WTC11 (cell line): Measurements from ENCODE around the gene WDFY4. TPM values are rescaled to one million over a fixed set of nuclear protein-coding genes. Genes with fewer than 3 reads are reported as not detected.

Experiments
- ATAC-seq: fragments of 200-7000 bp; cut with Tn5 transposase; 2 replicates; pipeline ENCODE4 v1.10.0; 2021; ENCODE audit warnings: mild to moderate bottlenecking, moderate library complexity
- CTCF ChIA-PET: fragments of 300-600 bp; sonication (Branson Sonifier 250); formaldehyde crosslinking; loops from one replicate; lab custom pipeline; 2021; ENCODE audit warnings: antibody characterized with exemption; lab: Charles Lee
- POLR2A ChIA-PET: fragments of 350-600 bp; sonication (Branson Sonifier 250); formaldehyde crosslinking; loops from one replicate; lab custom pipeline; 2021; ENCODE audit warnings: antibody characterized with exemption; lab: Charles Lee
- DNase-seq: peaks from one replicate; pipeline ENCODE4 v3.0.0; 2021; ENCODE audit warnings: low spot score
- H3K27ac Mint-ChIP-seq: 2 replicates; pipeline ENCODE4 v1.8.0; 2021; ENCODE audit warnings: mixed read lengths
- H3K27me3 Mint-ChIP-seq: 2 replicates; pipeline ENCODE4 v1.8.0; 2021; ENCODE audit warnings: low read depth, mild to moderate bottlenecking, moderate library complexity, mixed read lengths
- H3K36me3 Mint-ChIP-seq: 2 replicates; pipeline ENCODE4 v1.8.0; 2021; ENCODE audit warnings: mixed read lengths
- H3K4me1 Mint-ChIP-seq: 2 replicates; pipeline ENCODE4 v1.8.0; 2022; ENCODE audit warnings: mixed read lengths
- H3K4me3 Mint-ChIP-seq: 2 replicates; pipeline ENCODE4 v1.8.0; 2021; ENCODE audit warnings: mild to moderate bottlenecking, moderate library complexity, mixed read lengths
- H3K9me3 Mint-ChIP-seq: 2 replicates; pipeline ENCODE4 v1.8.0; 2021; ENCODE audit warnings: mixed read lengths
- ATF2 ChIP-seq: sonication (generic); formaldehyde crosslinking; IDR thresholded peaks from 2 replicates; pipeline ENCODE4 v1.8.1; 2022; ENCODE audit warnings: low read depth, missing genetic modification reagents, borderline replicate concordance
- ATF3 ChIP-seq: sonication (generic); formaldehyde crosslinking; conservative IDR thresholded peaks from 2 replicates; pipeline ENCODE4 v1.8.1; 2022; ENCODE audit warnings: mild to moderate bottlenecking, missing genetic modification reagents
- ESRRA ChIP-seq: sonication (generic); formaldehyde crosslinking; IDR thresholded peaks from 2 replicates; pipeline ENCODE4 v1.8.1; 2022; ENCODE audit warnings: mild to moderate bottlenecking, missing genetic modification reagents, borderline replicate concordance
- ETV6 ChIP-seq: sonication (generic); formaldehyde crosslinking; IDR thresholded peaks from 2 replicates; pipeline ENCODE4 v1.8.1; 2022; ENCODE audit warnings: mild to moderate bottlenecking, missing genetic modification reagents
- FOXP1 ChIP-seq: sonication (generic); formaldehyde crosslinking; IDR thresholded peaks from 2 replicates; pipeline ENCODE4 v1.8.0; 2022; ENCODE audit warnings: missing genetic modification reagents, mild to moderate bottlenecking, moderate library complexity, borderline replicate concordance
- GRHL2 ChIP-seq: fragments of 250-450 bp; sonication (Bioruptor Pico); IDR thresholded peaks from 2 replicates; pipeline ENCODE4 v1.8.0; 2022; ENCODE audit warnings: mild to moderate bottlenecking, moderate library complexity; ENCODE audit not compliant: insufficient replicate concordance, severe bottlenecking
- GTF2I ChIP-seq: fragments of 250-450 bp; sonication (Bioruptor Pico); conservative IDR thresholded peaks from 2 replicates; pipeline ENCODE4 v1.4.0; 2021; ENCODE audit warnings: mild to moderate bottlenecking
- HMGA2 ChIP-seq: fragments of 250-450 bp; sonication (Bioruptor Pico); IDR thresholded peaks from 2 replicates; pipeline ENCODE4 v1.4.0; 2021; ENCODE audit warnings: mild to moderate bottlenecking, moderate library complexity
- MXD4 ChIP-seq: fragments of 250-450 bp; sonication (Bioruptor Pico); IDR thresholded peaks from 2 replicates; pipeline ENCODE4 v1.8.0; 2021; ENCODE audit warnings: mild to moderate bottlenecking, moderate library complexity, borderline replicate concordance
- MYBL2 ChIP-seq: sonication (generic); formaldehyde crosslinking; IDR thresholded peaks from 2 replicates; pipeline ENCODE4 v1.8.1; 2023; ENCODE audit warnings: mild to moderate bottlenecking, moderate library complexity, missing genetic modification reagents
- PREB ChIP-seq: sonication (generic); formaldehyde crosslinking; IDR thresholded peaks from 2 replicates; pipeline ENCODE4 v1.8.1; 2022; ENCODE audit warnings: mild to moderate bottlenecking, missing genetic modification reagents, moderate library complexity, borderline replicate concordance
- SMAD4 ChIP-seq: sonication (generic); formaldehyde crosslinking; IDR thresholded peaks from 2 replicates; pipeline ENCODE4 v1.8.0; 2022; ENCODE audit warnings: mild to moderate bottlenecking, missing genetic modification reagents
- STAT6 ChIP-seq: sonication (generic); formaldehyde crosslinking; conservative IDR thresholded peaks from 2 replicates; pipeline ENCODE4 v1.8.1; 2023; ENCODE audit warnings: mild to moderate bottlenecking, low read depth, missing genetic modification reagents, moderate library complexity
- TEAD4 ChIP-seq: sonication (generic); formaldehyde crosslinking; IDR thresholded peaks from 2 replicates; pipeline ENCODE4 v1.8.0; 2022; ENCODE audit warnings: mild to moderate bottlenecking, missing genetic modification reagents
- TP53 ChIP-seq: sonication (generic); formaldehyde crosslinking; IDR thresholded peaks from 2 replicates; pipeline ENCODE4 v1.8.1; 2023; ENCODE audit warnings: mild to moderate bottlenecking, missing genetic modification reagents
- USF2 ChIP-seq: sonication (generic); formaldehyde crosslinking; IDR thresholded peaks from 2 replicates; pipeline ENCODE4 v1.8.1; 2023; ENCODE audit warnings: mild to moderate bottlenecking, missing genetic modification reagents, moderate library complexity
- ZNF138 ChIP-seq: sonication (generic); formaldehyde crosslinking; conservative IDR thresholded peaks from 2 replicates; pipeline ENCODE4 v1.8.1; 2022; ENCODE audit warnings: mild to moderate bottlenecking, moderate library complexity, missing genetic modification reagents
- ZNF232 ChIP-seq: sonication (generic); formaldehyde crosslinking; IDR thresholded peaks from 2 replicates; pipeline ENCODE4 v1.8.0; 2022; ENCODE audit warnings: mild to moderate bottlenecking, missing genetic modification reagents
- ZNF281 ChIP-seq: sonication (generic); formaldehyde crosslinking; IDR thresholded peaks from 2 replicates; pipeline ENCODE4 v1.8.0; 2023; ENCODE audit warnings: mild to moderate bottlenecking, missing genetic modification reagents
- ZNF416 ChIP-seq: fragments of 250-450 bp; sonication (Bioruptor Pico); IDR thresholded peaks from 2 replicates; pipeline ENCODE4 v1.9.0; 2021; ENCODE audit warnings: mild to moderate bottlenecking, inconsistent platforms
- total RNA-seq: library from RNA; stranded (reverse); gene quantifications from 3 replicates; pipeline ENCODE4 v1.2.3, GENCODE V29; 2021
- TF ChIP-seq, protein P1 (sequence below): fragments of 250-450 bp; sonication (Bioruptor Pico); IDR thresholded peaks from 2 replicates; pipeline ENCODE4 v1.8.0; 2021; ENCODE audit warnings: mild to moderate bottlenecking
- TF ChIP-seq, protein P2 (sequence below): fragments of 250-450 bp; sonication (Bioruptor Pico); conservative IDR thresholded peaks from 2 replicates; pipeline ENCODE4 v1.9.0; 2021; ENCODE audit warnings: mild to moderate bottlenecking
- TF ChIP-seq, protein P3 (sequence below): fragments of 250-450 bp; sonication (Bioruptor Pico); IDR thresholded peaks from 2 replicates; pipeline ENCODE4 v1.9.0; 2021; ENCODE audit warnings: moderate library complexity, mild to moderate bottlenecking, inconsistent platforms, borderline replicate concordance

Gene WDFY4
- total RNA-seq, 1 experiment from 2014 or later, result 0.13 TPM

DNA sequence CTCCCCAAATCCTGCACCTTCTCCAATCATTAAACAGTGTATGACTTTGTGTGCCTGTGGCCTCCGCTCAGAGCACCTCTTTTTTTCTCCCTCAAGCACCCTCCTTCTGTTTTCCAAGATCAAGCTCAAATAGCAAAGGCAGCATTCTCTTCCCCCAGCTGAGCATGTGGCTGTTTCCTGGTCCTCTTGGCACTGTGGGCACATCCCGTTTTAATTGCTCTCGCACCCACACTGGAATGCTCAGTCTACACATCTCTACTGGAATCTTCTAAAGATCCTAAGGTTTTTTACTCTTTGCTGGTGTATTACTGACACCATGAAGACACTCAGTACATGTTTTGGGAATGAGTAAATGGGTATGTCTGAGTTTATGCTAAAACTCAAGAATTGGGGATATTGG is 107.4 kb downstream of the WDFY4 start (continued):
- TF ChIP-seq ZNF281 (CRISPR knock-in tag) (no peak), ATF3 (CRISPR knock-in tag) (no peak), MXD4 (CRISPR knock-in tag) (no peak), ATF2 (CRISPR knock-in tag) (no peak), ESRRA (CRISPR knock-in tag) (no peak), MYBL2 (no peak)
- TF ChIP-seq, all 79 proteins: peak for 0

DNA sequence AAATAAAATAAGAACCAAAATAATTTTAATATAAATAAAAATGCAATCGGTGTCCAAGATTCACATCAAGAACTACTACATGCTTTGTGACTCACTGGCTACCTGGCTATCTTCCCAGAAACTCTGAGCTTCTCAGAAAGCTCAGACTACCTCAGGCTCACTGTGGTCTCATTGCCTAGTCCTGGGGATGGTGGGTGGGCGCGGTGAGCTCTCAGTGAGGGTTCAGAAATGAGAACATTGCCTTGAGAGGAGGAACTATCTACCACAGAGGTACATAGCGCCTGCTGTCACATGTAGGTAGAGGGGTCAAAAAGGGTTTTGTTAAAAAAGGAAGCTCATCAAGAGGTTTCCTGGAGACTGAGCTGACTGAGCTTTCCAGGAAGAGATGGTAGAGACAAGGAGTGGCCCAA is 108.0 kb downstream of the WDFY4 start:
- Mint-ChIP-seq H3K9me3 (no peaks in the 10 kb centered on the region), H3K4me3 (no peak overlapping the region), H3K36me3 (no peaks in the 10 kb centered on the region), H3K27ac (no peak overlapping the region), H3K4me1 (no peaks in the 10 kb centered on the region), H3K27me3 (no peaks in the 10 kb centered on the region)
- DNase-seq, result no peak
- no peak for ATAC-seq
- CTCF ChIA-PET, result interaction anchor here (1.2 kb wide), 1 partner anchor 136 kb away, joined by 4 read pairs; no protein-coding TSS in a partner anchor
- POLR2A ChIA-PET, result no interaction called here
- TF ChIP-seq, protein P1, sequence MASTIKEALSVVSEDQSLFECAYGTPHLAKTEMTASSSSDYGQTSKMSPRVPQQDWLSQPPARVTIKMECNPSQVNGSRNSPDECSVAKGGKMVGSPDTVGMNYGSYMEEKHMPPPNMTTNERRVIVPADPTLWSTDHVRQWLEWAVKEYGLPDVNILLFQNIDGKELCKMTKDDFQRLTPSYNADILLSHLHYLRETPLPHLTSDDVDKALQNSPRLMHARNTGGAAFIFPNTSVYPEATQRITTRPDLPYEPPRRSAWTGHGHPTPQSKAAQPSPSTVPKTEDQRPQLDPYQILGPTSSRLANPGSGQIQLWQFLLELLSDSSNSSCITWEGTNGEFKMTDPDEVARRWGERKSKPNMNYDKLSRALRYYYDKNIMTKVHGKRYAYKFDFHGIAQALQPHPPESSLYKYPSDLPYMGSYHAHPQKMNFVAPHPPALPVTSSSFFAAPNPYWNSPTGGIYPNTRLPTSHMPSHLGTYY (CRISPR knock-in tag), result no peak
- TF ChIP-seq TP53 (CRISPR knock-in tag) (no peak), TEAD4 (CRISPR knock-in tag) (no peak), FOXP1 (CRISPR knock-in tag) (no peak), GTF2I (no peak), HMGA2 (CRISPR knock-in tag) (no peak), ZNF232 (CRISPR knock-in tag) (no peak), SMAD4 (CRISPR knock-in tag) (no peak), MXD4 (CRISPR knock-in tag) (no peak), ZNF138 (CRISPR knock-in tag) (no peak), PREB (no peak), USF2 (CRISPR knock-in tag) (no peak), ZNF416 (no peak), ETV6 (CRISPR knock-in tag) (no peak), GRHL2 (CRISPR knock-in tag) (no peak), STAT6 (no peak)
- TF ChIP-seq, protein P2, sequence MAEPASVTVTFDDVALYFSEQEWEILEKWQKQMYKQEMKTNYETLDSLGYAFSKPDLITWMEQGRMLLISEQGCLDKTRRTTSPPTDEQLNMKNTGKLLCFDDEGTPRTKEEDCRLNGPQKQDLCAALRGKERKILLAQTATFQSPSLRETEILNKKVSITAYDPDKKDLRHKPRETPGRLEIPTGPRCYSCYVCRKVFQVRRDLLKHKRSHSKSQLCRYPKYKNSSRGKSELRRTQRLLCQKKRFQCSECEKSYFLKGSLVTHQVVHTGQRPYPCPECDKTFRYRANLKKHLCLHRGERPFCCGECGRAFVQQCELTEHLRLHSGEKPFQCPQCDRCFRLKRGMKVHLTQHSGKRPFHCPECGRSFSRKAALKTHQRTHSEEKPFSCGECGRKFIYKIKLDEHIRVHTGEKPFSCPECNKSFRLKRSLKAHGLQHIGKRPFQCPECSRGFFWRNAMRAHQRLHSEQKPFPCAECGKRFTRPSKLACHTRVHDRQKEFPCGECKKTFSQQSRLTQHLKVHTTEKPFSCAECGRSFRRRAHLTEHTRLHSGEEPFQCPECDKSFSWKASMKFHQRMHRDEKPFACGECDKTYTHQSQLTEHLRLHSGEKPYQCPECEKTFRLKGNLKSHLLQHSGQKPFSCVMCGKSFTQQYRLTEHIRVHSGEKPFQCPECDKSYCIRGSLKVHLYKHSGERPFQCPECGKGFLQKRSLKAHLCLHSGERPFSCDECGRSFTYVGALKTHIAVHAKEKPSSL (CRISPR knock-in tag), result no peak
- TF ChIP-seq, protein P3, sequence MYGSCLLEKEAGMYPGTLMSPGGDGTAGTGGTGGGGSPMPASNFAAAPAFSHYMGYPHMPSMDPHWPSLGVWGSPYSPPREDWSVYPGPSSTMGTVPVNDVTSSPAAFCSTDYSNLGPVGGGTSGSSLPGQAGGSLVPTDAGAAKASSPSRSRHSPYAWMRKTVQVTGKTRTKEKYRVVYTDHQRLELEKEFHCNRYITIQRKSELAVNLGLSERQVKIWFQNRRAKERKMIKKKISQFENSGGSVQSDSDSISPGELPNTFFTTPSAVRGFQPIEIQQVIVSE, result no peak
